GM20431 (cell line): ENCODE measurements around the gene COL4A3.
"Not testable (repeated sequence)": the region's sequence is repeated elsewhere in the genome, so short reads cannot be mapped to it uniquely, and the experiment has no call there.

Experiments used
- in situ Hi-C: fragments of 300-500 bp; cut with MseI, MboI; formaldehyde crosslinking; loops from one replicate; pipeline ENCODE4 v1.15.0; 2020; ENCODE audit warnings: low sequenced_read_pairs; ENCODE audit not compliant: unreplicated experiment

Gene COL4A3

DNA sequence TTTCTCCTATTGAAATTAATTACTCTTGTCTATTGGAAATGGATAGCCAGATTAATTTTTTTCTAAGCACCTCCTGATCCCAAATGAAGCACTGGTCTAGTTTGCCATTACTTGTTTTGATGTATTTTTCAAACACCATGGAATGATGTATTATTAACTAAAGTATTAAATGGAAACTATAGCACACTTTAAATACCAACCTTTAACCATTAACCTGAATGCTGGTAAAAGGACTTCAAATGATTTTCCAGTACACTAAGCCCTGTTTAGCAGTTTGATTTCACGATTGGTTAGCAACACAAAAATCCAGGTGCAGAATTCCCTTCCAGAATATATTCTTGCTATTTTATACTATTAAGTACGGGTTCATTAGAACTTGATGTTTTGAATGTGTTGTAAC lies 37.3 kb downstream of the COL4A3 start:
- in situ Hi-C loops: no loop called here

DNA sequence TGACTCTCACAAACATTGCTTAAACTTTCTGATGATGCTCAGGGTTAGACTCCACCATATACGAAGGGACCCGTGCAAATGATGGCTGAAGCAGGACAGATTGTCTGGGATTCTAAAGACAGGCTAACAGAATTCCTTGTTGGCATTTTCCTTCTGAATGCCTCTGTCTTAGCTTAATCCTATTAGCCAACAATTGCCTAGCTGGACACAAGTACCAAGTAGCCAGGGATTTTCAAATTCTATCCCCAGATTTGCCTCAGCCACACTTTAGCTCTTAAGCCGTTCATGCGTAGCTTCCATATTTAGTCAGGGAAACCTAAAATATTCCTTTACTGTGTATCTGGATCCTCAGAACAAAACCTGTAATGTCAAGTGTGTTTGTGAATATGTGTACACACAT lies 40.0 kb downstream of the COL4A3 start:
- in situ Hi-C loops: no loop called here

DNA sequence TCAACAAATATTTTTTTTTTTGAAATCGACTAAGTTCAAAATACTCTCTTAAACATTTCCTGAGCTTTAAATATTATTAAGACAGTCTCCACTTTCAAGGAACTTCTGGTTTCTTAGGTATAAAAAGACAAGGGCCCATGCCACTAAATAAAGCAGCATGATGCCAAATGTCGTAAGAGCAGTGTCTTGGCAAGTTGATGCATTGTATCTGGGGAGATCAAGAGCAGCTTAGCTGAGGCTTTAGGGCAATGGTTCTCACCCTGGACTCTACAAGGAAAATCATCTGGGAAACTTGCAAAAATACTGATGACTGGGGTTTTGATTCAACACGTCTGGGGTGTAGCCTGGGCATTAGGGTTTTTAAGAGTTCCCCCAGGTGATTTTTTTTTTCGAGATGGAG lies 41.3 kb downstream of the COL4A3 start:
- in situ Hi-C loops: no loop called here

DNA sequence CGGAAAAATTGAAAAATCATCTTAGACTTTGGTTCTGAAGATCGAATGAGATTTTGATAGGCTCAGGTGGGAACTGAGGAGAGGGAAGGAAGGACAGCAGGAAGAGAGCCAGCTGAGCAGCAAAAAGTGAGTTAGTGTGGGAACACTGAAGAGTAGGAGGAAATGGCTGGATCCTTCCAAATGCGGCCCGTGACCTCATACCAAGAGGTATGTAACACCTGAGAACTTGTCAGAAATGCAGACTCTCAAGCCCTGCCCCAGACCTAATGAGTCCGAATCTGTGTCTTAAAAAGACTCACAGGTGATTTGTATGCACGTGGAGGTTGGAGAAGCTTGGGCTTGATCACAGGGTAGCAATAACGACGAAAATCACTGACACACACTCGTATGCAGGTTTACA lies 42.0 kb downstream of the COL4A3 start:
- in situ Hi-C loops: no loop called here

DNA sequence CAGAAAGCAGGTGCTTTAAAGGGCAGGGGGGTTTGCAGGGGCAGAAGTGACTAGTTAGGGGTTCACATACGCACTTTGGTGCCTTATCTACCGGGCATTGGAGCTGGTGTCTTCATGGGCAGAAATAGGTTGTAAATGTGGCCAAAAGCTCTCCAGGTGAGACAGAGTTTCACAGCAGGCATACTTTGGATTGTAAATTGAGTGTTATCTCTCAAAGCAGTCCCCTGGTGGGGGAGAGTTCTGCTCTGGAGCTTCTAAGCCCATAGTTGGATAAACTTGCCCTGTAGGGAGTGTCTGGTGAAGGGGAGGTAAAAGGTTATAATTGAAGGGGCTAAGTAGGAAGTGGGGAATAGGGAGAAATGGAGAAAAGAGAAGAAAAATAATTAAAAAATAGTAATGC lies 43.1 kb downstream of the COL4A3 start:
- in situ Hi-C loops: no loop called here

DNA sequence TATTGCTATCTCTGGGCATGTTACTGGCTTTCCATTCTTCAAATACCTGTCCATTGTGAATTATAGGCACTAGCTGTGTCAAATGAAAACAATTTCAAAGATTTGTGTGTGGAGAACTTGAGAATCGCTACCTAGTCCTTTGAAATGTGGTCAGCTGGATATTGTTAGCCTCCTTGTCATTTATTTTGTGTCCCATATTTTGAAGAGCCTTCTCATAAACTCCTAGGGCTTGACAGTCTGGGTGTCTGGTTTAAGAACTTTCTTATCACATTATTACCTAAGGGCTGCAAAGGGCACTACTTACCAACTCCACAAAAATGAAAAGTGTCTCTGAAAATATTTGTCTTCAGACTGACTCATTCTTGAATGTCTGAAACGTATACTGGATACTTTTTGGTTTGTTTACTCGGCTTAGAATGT lies 50.2 kb downstream of the COL4A3 start:
- in situ Hi-C loops: no loop called here

DNA sequence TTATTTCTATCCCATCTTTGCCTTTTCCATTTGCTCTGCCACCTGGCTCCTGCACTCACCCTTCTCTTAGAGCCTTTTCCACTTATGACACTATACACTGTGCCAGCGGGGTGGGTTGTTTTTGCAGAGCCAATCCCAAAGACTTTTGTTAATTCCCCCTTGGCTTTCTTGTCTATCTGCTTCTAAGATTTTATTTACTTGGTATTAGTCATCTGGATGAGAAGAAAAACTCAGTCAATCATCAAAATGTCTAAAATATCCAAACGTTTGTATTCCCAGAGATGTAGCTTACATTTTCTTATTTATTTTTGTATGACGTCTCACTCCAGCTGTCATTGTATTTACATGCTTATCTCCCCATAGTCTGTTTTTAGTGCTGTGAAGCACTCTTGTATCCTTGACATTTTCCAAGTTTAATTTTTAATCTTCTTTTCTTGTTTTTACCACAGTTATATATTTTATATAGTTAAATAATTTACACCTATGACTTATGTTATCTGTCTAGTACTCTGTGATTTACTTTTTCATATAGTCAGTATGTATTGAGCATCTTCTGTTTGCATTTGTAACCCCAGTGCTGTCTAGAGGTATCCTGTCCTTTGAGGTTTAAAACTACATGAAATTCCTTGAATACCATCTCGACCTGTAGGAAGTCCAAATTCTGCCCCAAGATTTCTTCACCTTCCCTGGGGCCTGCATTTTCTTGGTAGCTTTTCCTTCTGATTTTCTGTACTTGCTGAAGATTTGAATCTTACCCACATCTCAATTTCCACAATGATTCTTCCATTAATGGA lies 55.1 kb downstream of the COL4A3 start:
- in situ Hi-C loops: no loop called here

DNA sequence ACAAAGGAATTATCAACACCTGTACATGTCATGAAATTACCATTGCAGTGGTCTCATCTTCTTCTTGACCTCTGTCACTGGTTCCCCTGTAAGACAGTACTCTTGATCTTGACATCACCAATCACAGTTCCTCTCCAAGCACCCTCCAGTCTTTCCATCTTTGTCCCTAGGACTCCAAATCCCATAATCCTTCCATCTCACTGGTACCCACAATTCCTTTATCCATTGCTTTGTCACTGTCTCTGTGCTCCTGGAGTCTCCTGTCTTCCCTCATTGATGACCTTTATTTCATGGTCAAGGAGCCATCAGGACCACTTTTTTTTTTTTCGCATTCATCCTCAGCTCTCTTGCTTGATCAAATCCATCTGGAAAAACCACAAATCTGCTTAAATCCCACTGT lies 56.7 kb downstream of the COL4A3 start:
- in situ Hi-C loops: no loop called here

DNA sequence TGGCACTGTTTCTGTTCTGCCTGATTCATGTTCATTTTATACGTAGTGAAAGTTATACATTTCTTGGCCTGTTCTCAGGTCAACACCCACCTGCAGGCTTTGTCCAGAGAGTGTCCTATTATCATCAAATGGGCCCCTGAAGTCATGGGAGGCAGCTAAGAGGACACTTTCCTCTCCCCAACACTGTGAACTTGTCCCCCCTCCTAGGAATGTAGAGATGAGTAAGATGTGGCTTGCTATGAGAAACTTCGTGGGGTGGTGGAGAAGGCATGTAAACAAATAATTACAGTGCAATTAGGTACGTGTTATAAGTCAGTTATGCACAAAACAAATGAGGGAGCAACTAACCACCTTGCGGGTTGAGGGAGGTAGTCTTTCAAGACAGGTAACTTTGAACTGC lies 57.9 kb downstream of the COL4A3 start:
- in situ Hi-C loops: no loop called here

DNA sequence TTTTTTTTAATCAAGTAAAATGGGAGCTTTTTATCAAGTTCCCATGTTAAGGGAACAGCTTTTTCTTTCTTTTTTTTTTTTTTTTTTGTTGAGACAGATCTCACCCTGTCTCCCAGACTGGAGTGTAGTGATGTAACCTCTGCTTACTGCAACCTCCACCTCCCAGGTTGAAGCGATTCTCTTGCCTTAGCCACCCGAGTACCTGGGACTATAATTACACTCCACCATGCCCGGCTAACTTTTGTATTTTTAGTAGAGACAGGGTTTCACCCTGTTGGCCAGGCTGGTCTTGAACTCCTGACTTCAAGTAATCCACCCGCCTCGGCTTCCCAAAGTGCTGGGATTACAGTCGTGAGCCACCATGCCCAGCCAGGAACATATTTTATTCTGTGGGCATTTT lies 61.2 kb downstream of the COL4A3 start:
- in situ Hi-C loops: not testable (repeated sequence)

DNA sequence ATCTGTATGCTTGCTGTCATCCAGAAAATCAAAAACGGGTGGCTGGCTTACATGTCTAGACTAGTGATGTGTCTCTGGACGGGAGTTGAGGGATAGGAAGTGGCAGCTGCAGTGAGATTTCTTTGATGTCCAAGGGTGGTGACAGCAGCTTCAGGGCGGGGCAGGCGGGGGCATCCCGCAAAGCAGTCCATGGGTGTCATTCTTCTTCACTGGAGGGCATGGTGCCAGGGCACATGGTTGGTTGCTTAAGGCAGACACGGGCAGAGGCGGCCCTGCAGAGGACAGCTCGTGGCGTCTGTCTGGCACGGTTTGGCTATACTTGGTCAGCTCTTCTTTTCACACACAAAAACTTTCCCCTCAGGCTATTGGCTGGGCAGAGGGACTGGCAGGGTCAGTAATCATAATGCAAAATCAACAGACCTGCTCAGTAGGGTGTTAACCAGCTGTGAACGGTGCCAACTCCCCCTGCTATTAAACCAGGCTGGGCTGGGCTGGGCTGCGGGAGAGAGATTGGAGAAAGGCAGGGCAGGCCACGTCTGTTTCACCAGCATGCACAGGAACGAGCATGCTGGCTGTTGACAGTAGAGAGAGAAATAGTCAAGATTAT lies 63.7 kb downstream of the COL4A3 start:
- in situ Hi-C loops: no loop called here

DNA sequence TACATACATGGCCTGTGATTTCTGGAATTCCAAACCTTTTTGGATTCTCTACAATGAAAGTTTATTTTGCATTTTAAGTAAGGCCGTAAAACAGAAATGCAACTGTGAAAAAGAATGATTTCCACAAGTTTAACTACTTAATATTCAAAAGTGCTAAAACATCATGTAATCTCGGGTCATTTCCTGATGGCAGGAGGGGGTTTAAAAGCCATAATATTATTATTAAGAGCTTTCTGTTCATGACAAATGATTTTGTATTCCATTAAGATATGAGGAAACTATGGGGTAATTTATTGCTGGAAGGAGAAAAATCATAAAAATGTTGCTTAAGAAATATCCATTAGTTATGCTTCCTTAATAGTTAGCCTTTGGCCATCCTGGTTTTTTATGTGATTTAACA lies 65.7 kb downstream of the COL4A3 start:
- in situ Hi-C loops: no loop called here

DNA sequence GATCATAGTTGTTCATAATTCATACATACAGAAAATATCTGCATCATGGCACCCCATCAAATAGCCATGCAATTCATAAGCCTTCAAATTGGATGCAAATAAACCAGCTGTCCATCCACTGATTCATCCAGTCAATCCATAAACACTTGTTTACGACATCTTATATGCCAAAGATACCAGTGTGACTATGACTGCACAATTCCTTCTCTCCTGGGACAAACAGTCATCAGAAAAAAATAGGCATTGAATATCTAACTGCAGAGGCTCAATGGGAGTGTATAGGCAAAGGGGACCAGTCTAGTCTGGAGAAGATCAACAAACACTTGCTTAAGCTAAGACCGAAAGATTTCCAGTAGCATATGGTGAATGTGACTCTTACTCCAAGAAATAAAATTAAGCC lies 70.0 kb downstream of the COL4A3 start:
- in situ Hi-C loops: no loop called here

DNA sequence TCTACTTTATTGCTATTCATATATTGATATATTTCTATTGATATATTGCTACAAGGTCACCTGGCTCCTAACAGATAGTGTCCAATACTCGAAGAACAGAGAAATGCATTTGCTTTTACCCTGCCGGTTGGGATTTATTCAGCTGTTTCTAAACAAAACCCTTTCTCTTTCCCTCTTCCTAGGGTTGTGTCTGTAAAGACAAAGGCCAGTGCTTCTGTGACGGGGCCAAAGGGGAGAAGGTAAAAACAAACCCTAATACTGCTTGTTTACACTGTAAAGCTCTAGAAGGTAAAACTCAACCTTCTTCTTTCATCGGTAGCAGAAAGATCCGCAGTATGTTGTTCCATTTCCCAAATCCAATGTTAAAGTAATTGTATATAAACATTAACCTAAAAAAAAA lies 73.4 kb downstream of the COL4A3 start:
- in situ Hi-C loops: no loop called here

DNA sequence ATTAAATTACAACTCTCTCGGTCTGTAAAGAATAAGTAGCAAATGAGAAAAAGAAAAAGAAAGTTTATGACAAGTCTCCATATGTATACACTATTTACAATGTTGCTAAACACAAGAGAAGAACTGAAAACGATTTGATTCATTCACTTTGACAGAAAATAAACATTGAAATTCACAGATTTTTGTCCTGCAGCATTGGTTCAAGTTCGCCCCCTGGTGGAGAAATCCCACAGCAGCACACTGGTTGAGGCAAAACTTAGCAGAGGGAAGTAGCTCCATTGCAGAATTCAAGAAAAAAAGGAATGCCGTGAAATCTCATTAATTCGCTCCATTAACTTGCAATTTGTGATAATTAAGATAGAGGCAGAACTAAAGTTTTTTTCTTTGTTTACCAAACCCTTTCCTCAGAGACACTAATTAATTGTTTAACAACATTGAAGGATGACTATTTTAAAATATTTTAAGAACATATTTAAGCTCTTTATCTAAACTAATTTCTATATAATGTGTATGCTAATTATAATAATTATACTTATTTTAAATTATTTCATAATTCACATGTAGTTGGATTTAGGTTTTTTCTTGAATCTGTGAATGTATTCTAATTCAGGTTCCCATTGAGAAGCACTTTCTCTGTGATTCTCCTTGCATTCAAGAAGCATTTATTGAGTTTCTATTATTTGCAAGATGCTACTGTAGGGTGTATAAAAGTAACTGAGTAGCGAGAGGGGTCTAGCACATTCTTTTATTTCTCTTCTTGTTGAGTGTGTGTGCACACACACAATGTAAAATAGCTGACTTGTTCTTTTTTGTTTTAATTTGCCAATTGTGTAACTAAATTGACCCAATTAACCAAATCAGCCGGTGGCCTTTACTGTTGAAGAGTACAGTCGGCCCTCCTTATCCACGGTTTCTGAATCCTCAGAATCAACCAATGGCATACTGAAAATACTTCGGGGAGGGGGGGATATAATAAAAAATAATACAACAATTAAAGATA lies 74.1 kb downstream of the COL4A3 start:
- in situ Hi-C loops: no loop called here

DNA sequence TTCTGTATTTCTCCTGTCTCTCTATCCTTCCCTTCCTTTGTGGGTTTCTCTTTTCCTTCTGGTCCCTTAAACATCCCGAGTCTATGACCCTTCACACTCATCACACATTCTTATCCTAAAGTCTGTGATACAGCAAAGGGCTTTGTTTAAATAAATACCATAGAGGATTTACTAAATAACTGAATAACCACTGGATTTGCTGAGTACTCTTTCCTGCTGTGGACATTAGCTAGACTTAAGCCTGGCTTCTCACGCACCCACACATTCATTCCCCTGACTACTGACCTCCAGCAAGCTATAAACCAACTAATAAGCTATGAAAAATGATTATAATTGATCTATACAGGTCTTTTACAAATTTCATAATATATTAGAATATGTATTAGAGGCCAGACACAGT lies 76.6 kb downstream of the COL4A3 start:
- in situ Hi-C loops: no loop called here

DNA sequence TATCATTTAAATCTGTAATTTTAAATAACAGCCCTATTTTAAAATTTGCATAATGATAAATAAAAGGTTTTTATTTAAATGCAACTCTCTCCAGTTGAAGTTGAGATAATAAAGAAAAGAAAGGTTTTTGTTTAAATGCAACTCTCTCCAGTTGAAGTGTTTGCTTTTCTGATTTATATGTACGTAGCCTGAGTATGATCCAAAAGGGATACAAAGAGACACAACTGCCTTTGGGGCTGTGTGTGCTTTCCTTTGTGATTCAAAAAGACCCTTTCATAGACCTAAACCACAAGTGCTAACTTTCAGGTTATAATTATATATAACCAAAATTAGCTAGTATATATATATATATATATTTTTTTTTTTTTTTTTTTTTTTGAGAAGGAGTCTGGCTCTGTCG lies 84.5 kb downstream of the COL4A3 start:
- in situ Hi-C loops: no loop called here

DNA sequence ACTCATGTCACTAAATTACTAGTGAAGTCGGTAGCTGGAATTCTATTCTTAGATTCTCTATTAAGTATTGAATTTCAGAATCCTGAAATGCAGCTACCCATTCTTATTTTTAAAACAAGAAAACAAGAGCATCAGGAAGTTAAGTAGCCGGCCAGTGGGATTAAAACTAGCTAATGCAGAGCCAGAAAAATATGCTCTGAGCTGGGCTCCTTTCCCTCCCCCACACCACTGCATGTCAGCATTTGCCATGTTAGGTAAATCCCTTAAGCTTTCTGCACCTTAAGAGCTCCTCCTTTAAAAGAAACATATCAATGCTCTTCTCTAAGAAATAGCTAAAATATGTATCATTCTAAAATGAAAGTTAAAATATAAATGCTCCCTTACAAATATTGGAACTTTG lies 88.4 kb downstream of the COL4A3 start:
- in situ Hi-C loops: no loop called here

DNA sequence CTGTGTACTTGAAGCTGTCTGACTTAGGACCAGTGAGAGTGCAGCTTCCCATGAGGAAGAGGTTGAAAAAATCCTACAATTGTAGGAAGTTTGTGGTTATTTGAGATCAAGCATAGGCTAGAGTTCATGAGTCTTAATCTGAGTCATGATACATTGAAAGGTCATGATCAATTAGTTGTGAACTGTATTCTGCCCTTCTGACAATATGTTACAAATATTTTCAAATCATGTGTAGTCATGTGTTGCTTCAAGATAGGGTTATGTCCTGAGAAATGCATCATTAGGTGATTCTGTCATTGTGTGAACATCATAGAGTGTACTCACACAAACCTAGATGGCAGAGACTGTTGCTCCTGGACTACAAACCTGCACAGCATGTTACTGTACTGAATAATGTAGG lies 92.2 kb downstream of the COL4A3 start:
- in situ Hi-C loops: no loop called here

DNA sequence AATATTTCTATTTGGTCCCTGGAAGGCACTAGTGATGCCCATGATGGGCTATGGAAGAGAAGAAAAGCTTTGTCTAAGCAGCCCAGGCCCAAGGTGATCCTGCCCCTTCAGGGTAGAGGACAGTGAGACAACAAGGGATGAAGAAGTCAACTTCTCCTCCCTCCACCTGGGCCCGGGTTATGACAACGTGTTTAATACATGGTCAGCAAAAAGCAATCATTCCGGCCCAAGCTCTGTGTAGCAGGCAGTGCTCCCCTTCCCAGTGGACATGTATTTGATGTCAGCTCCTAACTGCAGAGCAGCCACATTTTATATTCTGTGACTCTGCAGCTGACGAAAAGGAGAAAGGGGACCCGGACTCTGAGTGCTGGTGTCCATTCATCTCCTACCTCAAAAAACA lies 93.4 kb downstream of the COL4A3 start:
- in situ Hi-C loops: no loop called here

DNA sequence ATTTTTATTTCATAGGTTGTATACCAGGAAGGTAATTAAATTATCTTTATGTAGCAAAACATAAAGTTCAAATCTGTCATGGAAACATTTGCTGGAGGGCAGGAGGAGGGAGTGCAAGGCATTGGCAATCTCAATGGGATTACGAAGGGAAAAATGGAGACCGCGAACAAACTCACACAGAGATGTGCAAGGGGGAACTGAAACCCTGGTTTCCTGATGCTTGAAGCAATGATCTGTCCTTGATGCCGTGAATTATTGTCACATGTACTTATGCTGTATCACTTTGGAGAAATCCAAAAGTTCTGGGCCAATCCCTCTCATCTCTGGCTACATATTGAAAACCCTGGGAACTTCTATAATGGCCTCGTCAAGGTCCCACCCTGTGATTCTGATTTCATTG lies 95.6 kb downstream of the COL4A3 start:
- in situ Hi-C loops: no loop called here
